GM12891 (cell line): ENCODE results near the gene COX17.

Experiments used
- PAX5 ChIP-seq: IDR thresholded peaks from 2 replicates; pipeline ENCODE4 v1.6.1; 2011; ENCODE audit warnings: low read length, moderate library complexity, mild to moderate bottlenecking; ENCODE audit not compliant: insufficient read depth, severe bottlenecking
- POLR2A ChIP-seq: IDR thresholded peaks from 2 replicates; pipeline ENCODE4 v1.6.1; 2011; ENCODE audit warnings: low read depth, low read length, control low read depth
- POLR2AphosphoS5 ChIP-seq: IDR thresholded peaks from 2 replicates; pipeline ENCODE4 v1.6.1; 2011; ENCODE audit warnings: low read depth, low read length, control low read depth
- POU2F2 ChIP-seq: IDR thresholded peaks from 2 replicates; pipeline ENCODE4 v1.6.1; 2011; ENCODE audit warnings: low read depth, mild to moderate bottlenecking, control low read depth, low read length, moderate library complexity
- TAF1 ChIP-seq: IDR thresholded peaks from 2 replicates; pipeline ENCODE4 v1.6.1; 2011; ENCODE audit warnings: low read depth, low read length, control low read depth

DNA sequence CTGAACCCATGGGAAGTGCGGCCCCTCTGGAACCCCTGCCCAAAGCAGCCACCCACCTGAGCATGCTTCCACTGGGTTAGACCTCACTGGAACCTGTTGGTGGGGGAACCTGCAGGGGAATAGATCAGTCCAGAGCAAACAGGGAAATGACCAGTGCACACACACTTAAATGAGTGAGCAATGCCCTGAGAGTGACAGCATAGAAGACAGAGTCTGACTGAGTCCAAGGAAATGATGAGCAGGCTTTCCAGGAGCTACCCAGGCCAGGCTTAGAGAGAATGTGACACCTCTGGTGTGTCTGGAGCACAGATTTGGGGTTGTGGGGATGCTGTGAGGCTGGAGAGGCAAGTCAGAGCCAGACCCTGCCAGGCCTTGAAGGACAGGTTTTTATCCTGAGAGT, 51.0 kb downstream of the COX17 start:
- TF ChIP-seq TAF1 (no peak), POLR2AphosphoS5 (no peak), POLR2A (no peak), POU2F2 (no peak), PAX5 (no peak)
